ENCODE results near the gene LRRC73.

LRRC73 gene

DNA sequence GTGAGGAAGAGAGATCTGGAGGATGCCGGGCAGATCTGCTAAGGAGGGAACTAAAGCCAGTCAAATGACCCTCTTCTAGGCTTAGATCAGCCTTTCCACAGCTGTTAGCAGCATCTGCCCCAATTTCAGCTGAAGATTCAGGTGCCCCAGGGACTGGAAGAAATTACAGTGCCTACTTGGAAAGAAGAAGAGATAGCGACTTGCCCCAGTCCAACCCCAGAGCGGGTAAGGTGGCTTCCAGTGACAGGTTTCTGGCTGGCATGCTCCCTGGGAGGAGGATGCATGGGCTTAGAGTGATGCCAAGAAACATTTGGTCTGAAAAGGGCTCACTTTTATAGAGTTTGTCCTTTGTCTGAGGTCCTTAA lies 32.2 kb downstream of the LRRC73 start:
- H3K4me3 ChIP-seq (ENCODE audit: low read length), result peak overlapping the region; percentile 77
- no peak for TF ChIP-seq CTCF (conservative IDR thresholded peaks at IDR 0.05; ENCODE audit: low read depth, low read length)
- DNase-seq (ENCODE audit: low read depth), result no peak

DNA sequence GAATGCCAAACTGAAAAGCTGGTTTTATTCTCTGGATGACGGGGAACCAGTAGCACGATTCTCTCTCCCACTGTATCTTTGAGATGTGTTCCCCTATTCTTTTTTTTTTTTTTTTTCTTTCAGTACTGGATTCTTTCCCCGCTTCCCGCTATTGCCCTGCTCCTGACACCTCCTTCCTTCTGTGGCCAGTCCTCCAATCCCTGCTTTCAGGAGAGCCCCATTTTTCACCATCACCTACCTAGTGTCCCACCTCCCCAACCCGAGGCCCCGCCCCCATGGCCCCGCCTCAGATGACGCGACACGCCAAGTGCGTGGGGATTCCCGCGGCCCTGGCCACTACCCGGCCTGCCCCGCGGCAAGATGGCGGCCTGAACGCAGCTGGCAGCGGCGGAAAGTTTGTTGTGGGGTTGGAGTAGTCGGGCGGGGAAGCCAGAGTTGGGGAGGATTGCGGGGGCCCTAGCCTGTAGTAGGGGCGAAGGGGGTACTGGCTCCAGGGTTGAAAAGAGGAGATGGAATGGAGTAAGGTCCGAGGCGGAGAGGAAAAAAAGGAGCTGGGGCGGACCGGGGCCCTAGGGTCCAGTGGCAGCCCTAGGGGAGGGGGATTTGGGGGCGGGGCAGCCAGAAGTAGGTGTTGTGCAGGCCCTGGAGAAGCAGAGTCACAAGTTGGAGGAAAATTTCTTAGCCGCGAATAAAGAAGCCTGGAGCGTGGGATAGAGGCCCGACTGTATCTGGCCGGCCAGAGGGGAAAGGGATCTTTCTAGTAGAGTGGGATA lies 32.7 kb downstream of the LRRC73 start, which contains the start of gene TJAP1:
Gene TJAP1, plus strand, starts transcription at position 336 of the 773 bp plus-strand sequence. CDS start 21,432 bp downstream, outside the sequence.
- DNase-seq (ENCODE audit: low read depth), result no peak
- peak within 1 kb of the TSS; percentile 77 for H3K4me3 ChIP-seq (ENCODE audit: low read length)
- TF ChIP-seq CTCF (conservative IDR thresholded peaks at IDR 0.05; ENCODE audit: low read depth, low read length), result no peak

DNA sequence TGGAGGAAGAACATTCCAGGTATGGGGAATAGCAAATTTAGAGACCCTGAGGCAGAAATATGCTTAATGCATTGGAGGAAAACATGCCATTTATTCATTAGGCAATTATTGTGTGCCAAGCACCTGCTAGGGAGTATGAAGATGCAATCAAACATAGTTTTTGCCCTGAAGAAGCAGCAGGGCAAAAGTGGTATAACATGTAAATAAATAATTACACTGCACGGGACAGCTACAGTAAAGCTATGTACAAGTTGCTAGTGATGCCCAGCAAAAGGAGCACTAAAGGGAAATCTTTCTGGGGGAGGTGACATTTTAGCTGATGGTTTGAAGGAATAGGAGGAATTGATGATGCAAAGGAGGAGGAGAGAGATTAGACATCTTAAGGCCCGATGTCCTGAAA lies 33.4 kb downstream of the LRRC73 start:
- peak overlapping the region; percentile 77 for H3K4me3 ChIP-seq (ENCODE audit: low read length)
- no peak for TF ChIP-seq CTCF (conservative IDR thresholded peaks at IDR 0.05; ENCODE audit: low read depth, low read length)
- DNase-seq (ENCODE audit: low read depth), result no peak

DNA sequence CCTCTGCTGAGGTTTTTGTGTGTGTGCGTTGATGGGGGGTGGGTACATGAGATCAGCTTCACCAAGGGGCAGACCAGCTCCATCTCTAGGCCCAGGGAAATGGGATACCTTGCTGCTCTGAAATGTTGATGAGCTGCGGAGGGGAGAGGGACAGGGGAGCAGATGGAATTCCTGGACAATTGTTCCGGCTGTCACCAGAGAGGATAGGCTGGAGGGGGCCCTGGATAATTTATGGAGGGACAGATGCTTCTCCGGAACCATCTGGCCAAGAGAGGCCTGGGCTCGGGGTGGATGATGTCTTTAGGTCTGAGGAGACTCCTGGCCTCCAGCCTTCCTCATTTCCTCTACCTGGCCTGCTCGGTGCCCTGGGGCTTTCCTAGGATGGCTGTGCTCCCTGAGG lies 34.6 kb downstream of the LRRC73 start:
- DNase-seq (ENCODE audit: low read depth), result no peak
- H3K4me3 ChIP-seq (ENCODE audit: low read length), result no peak overlapping the region
- no peak for TF ChIP-seq CTCF (conservative IDR thresholded peaks at IDR 0.05; ENCODE audit: low read depth, low read length)

DNA sequence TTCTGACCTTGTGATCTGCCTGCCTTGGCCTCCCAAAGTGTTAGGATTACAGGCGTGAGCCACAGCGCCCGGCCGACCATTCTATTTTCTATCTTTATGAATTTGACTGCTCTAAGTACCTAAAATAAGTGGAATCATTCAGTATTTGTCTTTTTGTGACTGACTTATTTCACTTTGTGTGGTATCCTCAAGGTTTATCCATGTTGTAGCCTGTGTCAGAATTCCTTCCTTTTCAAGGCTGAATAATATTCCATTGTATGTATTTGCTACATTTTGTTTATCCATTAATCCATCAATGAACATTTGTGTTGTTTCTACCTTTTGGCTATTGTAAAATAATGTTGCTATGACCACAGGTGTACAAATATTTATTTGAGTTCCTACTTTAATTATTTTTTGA lies 37.6 kb downstream of the LRRC73 start:
- no peak for TF ChIP-seq CTCF (conservative IDR thresholded peaks at IDR 0.05; ENCODE audit: low read depth, low read length)
- no peak for DNase-seq (ENCODE audit: low read depth)

DNA sequence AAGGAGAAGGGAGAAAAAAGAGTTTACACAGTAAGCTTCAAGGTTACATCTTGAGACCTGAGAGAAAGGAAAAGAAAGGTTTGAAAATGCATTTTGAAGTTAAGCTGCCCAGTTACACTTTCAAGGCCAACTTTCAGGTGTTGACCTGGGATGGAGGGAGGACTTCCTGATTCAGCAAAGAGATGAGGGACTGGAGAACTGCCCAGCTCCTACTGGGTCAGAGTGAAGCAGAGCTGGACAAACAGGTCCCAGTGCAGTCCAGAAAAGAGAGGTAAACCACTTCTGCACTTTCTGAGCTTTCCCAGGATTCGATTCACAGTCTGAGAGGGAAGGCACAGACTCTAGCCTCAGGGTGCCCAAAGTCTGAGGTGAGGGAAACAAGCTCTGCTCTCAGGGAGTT lies 38.7 kb downstream of the LRRC73 start:
- no peak for TF ChIP-seq CTCF (conservative IDR thresholded peaks at IDR 0.05; ENCODE audit: low read depth, low read length)
- H3K4me3 ChIP-seq (ENCODE audit: low read length), result no peak overlapping the region
- no peak for DNase-seq (ENCODE audit: low read depth)

More for the DNA sequence above, 37.6 kb downstream of the LRRC73 start:
- no peak overlapping the region for H3K4me3 ChIP-seq (ENCODE audit: low read length)

- no peak overlapping the region for H3K4me3 ChIP-seq (ENCODE audit: low read length)
- TF ChIP-seq CTCF (conservative IDR thresholded peaks at IDR 0.05; ENCODE audit: low read depth, low read length), result no peak
- DNase-seq (ENCODE audit: low read depth), result no peak
Measured at GRCh38 chr6:43469947-43470346, 40.2 kb downstream of the LRRC73 start.
